GM21390 (cell line): ENCODE results near the gene H2BW1.
"Not testable (repeated sequence)": the region's sequence is repeated elsewhere in the genome, so short reads cannot be mapped to it uniquely, and the experiment has no call there.

ENCODE experiments used
- ATAC-seq: cut with Tn5 transposase; IDR thresholded peaks from one replicate; pipeline ENCODE4 v1.9.1; 2021; ENCODE audit not compliant: unreplicated experiment

H2BW1 gene, protein sequence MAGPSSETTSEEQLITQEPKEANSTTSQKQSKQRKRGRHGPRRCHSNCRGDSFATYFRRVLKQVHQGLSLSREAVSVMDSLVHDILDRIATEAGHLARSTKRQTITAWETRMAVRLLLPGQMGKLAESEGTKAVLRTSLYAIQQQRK

DNA sequence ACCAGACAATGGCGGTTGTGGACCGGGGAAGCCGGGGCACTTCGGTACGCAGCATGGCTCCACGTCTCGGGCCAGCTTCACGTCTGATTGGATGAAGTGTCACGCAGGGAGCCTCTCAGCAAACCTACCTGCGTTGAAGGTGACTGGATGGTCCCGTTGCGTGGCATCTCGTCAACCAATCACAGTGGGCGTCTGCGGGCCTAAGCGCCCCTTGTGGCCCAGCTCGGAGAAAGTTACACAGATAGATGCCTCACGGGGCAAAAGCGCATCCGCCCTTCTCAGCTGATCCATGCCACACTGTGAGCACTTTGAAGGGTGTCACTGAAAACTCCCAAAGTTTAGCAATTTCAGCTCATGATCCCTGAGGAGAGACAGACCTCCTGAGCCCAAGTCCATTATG lies at the start of gene H2BW1:
H2BW1 (minus strand) TSS at position 103 of the 400 bp plus-strand sequence. CDS start 132 bp downstream, outside the sequence.
- ATAC-seq: no peak

DNA sequence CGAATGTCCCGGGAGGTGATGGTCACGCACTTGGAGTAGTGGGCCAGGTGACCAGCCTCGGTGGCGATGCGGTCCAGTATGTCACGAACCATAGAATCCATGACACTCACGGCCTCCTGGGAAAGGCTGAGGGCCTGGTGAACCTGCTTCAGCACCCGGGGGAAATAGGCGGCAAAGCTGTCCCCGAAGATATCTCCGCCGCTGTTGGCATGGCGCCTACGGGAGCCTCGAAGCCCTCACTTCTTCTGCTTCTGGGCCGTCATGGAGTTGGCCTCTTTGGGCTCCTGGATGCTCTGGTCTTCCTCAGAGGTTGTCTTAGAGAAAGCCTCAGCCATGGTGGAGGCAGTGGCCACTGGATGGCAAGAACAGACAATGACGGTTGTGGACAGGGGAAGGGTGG lies 49.1 kb upstream of the H2BW1 start:
- not testable (repeated sequence) for ATAC-seq

DNA sequence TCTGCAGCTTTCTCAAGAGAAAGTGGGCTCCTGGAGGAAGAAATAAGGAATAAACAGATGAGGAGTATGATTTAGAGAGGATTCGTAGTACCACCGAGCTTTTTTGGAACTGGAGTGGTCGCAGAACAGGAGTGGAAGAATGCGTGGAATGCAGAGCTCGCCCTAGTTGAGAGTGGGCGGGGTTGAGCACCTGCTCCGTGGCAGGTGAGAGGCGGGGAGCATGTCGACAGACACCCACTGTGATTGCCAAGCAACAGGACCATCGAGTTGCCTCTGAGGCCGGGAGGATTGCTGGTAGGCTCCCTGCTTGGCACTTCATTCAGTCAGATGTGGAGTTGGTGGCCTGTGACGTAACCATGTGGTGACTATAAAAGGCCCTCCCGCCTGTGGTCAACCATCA lies 41.4 kb upstream of the H2BW1 start:
- ATAC-seq: not testable (repeated sequence)

DNA sequence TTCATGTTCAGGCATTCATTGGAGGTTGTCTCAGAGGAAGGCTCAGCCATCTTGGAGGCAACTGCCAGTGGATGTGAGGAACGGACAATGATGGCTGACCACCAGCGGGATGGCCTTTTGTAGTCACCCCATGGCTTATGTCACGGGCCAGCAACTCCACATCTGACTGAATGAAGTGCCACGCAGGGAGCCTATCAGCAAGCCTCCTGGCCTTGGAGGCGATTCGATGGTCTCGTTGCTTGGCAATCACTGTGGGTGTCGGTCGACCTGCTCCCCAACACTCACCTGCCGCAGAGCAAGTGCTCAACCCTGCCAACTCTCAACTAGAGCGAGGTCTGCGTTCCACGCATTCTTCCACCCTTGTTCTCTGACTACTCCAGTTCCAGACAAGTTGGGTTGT lies 33.7 kb upstream of the H2BW1 start:
- ATAC-seq: no peak

DNA sequence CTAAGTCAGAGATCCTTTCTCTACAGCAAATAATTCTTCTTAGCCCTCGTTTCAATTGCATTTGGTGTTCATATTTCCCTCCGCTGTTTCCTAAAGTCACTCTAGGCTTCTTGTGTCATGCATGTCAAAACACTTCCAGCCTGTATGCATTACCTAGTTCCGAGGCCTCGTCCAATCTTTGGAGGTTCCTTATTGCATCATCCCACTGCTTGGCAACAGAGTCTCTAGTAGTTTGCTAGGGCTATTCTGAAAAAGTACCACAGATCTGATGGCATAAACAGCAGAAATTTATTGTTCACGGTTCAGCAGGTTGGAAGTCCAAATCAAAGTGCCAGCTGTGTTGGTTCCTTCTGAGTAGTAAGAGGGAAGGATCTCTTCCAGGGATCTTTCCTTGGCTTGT lies 32.1 kb upstream of the H2BW1 start:
- ATAC-seq: no peak

DNA sequence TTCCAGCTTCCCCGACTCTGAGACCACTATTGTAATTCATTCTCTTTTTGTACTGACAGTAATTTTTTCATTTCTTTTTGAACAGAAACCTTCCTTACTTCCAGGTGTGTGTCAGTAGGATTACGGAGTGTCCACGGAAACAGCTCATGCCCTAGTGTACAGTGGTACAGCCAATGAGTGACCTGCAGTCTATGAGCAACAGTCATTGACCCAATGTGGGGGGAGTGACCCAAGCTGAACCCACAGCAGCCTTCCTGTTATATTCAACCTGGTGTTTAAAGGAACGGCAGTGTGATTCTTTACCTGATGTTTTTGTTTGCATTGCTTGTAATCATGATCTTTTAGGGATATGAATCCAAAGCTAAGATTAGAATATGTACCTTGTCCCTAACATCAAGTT lies 27.5 kb upstream of the H2BW1 start:
- no peak for ATAC-seq

DNA sequence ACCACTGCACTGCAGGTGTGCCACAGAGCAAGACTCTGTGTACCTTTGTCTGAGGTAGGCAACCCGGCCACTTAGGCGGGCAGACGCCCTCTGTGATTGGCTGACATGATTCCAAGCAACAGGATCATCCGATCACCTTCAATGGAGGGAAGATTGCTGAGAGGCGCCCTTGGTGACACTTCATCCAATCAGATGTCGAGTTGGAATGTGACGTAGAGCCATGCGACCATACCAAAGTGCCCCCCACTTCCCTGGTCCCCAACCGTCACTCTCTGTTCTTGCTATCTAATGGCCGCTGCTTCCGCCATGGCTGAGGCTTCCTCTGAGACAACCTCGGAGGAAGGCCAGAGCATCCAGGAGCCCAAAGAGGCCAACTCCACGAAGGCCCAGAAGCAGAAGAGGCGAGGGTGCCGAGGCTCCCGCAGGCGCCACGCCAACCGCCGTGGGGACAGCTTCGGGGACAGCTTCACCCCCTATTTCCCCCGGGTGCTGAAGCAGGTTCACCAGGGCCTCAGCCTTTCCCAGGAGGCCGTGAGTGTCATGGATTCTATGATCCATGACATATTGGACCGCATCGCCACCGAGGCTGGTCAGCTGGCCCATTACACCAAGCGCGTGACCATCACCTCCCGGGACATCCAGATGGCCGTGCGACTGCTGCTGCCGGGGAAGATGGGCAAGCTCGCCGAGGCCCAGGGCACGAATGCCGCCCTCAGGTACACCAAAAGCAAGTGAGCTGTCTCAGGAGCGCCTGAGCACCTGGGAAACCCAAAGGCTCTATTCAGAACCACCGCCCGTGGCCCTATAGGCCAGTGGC lies 26.4 kb upstream of the H2BW1 start, which contains the start of gene H2BW2:
H2BW2 (plus strand) TSS at position 268 of the 817 bp plus-strand sequence; CDS start at position 307, 39 bp downstream.
- ATAC-seq: no peak

DNA sequence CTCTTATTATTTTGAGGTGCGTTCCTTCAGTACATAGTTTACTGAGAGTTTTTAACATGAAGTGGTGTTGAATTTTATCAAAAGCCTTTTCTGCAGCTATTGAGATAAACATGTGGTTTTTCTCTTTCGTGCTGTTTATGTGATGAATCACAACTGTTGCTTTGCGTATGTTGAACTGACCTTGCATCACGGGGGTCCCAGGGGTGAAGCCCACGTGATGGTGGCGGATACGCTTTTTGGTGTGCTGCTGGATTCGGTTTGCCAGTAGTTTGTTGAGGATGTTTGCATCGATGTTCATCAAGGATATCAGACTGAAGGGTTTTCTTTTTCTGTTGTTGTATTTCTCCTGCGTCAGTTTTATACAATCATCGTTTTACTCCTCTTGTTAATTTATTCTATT lies 4.6 kb upstream of the H2BW1 start:
- ATAC-seq: no peak

DNA sequence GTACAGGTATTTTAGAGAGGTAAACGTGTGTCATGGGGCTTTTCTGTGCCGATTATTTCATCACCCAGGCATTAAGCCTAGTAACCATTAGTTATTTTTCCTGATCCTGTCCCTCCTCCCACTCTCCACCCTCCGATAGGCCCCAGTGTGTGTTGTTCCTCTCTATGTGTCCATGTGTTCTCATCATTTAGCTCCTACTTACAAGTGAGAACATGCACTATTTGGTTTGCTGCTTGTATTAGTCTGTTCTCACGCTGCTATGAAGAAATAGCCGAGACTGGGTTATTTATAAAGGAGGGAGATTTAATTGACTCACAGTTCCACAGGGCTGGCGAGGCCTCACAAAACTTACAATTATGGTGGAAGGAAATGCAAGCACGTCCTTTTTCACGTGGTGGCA lies 2.1 kb upstream of the H2BW1 start:
- not testable (repeated sequence) for ATAC-seq

DNA sequence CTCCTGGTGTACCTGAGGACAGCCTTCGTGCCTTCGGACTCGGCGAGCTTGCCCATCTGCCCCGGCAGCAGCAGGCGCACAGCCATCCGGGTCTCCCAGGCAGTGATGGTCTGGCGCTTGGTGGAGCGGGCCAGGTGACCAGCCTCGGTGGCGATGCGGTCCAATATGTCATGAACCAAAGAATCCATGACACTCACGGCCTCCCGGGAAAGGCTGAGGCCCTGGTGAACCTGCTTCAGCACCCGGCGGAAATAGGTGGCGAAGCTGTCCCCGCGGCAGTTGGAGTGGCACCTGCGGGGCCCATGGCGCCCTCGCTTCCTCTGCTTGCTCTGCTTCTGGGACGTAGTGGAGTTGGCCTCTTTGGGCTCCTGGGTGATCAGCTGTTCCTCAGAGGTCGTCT lies 350 bp downstream of the H2BW1 start:
- ATAC-seq: no peak

DNA sequence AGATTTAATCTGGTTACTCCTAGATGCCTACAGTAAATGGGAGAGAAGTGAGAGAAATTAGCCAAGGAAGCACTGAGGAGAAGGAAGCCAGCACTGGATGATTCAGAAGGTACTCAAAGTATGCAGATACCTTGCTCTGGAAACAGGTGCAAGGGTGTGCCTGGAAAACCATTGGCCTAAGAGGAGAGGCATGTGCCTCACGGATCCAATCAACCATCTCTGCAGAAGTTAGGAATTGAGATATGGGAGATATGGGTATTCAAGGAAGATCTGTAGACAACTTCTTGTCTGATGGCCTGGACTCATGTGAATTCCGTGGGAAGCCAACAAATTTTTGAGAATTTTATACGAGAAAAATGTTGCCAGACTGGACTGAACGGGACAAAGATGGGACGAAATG lies 4.7 kb downstream of the H2BW1 start:
- no peak for ATAC-seq

DNA sequence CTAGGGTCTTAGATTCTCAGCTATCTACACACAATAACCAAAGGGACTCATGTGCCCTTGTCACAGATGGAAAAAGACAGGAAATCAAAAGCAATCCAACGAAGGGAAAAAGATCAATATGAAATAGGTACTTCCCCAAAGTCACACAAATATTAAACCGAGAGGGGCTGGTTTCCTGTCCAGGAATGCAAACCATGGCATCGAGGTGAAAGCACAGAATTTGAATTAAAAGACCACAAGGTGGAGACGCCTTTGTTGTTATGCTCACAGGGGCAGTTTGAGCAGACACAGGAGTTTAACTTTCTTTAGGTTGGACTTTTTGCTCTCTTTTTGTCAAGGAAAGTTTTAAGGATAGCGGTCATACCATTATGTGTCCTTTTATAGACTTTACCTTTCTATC lies 14.3 kb downstream of the H2BW1 start:
- ATAC-seq: no peak

DNA sequence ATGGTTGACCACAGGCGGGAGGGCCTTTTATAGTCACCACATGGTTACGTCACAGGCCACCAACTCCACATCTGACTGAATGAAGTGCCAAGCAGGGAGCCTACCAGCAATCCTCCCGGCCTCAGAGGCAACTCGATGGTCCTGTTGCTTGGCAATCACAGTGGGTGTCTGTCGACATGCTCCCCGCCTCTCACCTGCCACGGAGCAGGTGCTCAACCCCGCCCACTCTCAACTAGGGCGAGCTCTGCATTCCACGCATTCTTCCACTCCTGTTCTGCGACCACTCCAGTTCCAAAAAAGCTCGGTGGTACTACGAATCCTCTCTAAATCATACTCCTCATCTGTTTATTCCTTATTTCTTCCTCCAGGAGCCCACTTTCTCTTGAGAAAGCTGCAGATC lies 30.0 kb downstream of the H2BW1 start:
- not testable (repeated sequence) for ATAC-seq

DNA sequence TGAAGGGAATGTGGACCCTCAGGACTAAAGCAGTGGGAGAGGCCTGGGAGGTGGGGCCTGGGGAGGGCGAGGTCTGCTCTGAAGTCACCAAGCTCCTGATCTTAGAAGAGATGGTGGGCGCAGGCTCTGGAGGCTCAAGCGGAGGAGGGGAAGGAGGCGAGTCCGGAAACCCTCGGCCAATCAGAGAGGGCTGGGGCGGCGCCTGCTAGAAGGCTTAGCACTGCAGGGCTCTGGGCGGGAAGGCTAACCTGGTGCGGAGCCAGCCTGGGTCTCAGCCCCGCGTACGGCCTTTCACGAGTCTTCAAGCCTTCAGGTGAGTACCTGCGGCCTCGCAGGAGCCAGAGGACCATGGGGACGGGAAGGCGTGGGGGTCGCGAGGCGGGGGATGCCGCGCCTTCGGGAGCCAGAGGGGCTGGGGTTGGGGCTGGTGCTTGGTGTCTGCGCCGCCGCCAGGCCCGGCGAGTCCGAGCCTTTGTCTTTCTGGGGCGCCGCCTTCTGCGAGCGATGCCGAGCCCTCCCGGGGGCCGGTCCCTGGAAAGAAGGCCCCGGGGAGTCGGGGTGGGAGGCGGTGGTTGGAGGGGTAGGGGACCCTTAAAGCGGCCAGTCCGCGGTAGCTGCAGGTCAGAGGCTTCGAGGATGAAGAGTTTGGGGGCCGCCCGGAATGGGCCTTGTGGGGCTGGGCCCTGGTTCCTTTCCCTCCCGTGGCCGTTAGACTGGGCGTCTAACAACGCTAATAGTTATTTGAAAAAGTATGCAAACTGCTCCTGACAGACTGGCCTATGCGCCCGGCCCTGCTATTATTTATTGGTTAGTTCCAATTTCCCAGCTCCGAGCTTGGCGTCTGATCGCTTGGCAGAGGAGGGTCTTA lies 50.9 kb downstream of the H2BW1 start, which contains the start of gene TMSB15B:
TMSB15B (plus strand) TSS at position 217 of the 868 bp plus-strand sequence.
- ATAC-seq: peak; percentile 99
